Measurements from ENCODE around the gene CPSF2.
A peak's percentile ranks its signal among the peaks of the same experiment; 100 is the strongest.
"Not testable (repeated sequence)": the region's sequence is repeated elsewhere in the genome, so short reads cannot be mapped to it uniquely, and the experiment has no call there.

Gene CPSF2

GRCh38 chr14:92160619-92161018 lies 38.9 kb downstream of the CPSF2 start:
- DNase-seq (ENCODE audit: low read depth): peak; percentile 50

GRCh38 chr14:92161521-92161920 lies 39.8 kb downstream of the CPSF2 start:
- DNase-seq (ENCODE audit: low read depth): no peak

- no peak for DNase-seq (ENCODE audit: low read depth)
Observed at GRCh38 chr14:92164958-92165357, 43.2 kb downstream of the CPSF2 start.

- DNase-seq (ENCODE audit: low read depth): peak; percentile 11
Observed at GRCh38 chr14:92173668-92174067, 51.9 kb downstream of the CPSF2 start.

- DNase-seq (ENCODE audit: low read depth): no peak
Observed at GRCh38 chr14:92175811-92176210, 54.0 kb downstream of the CPSF2 start.

- DNase-seq (ENCODE audit: low read depth): no peak
Observed at GRCh38 chr14:92176476-92176875, 54.7 kb downstream of the CPSF2 start.

- not testable (repeated sequence) for DNase-seq (ENCODE audit: low read depth)
Observed at GRCh38 chr14:92179178-92179577, 57.4 kb downstream of the CPSF2 start.

GRCh38 chr14:92185559-92185958 lies 63.8 kb downstream of the CPSF2 start:
- DNase-seq (ENCODE audit: low read depth): no peak

GRCh38 chr14:92187616-92188015 lies 65.8 kb downstream of the CPSF2 start:
- DNase-seq (ENCODE audit: low read depth): not testable (repeated sequence)

GRCh38 chr14:92190768-92191167 lies 69.0 kb downstream of the CPSF2 start:
- DNase-seq (ENCODE audit: low read depth): no peak

- DNase-seq (ENCODE audit: low read depth): no peak
Observed at GRCh38 chr14:92198804-92199203, 77.0 kb downstream of the CPSF2 start.

- DNase-seq (ENCODE audit: low read depth): no peak
Observed at GRCh38 chr14:92199763-92200162, 78.0 kb downstream of the CPSF2 start.

- no peak for DNase-seq (ENCODE audit: low read depth)
Observed at GRCh38 chr14:92203116-92203515, 81.3 kb downstream of the CPSF2 start.

GRCh38 chr14:92204792-92205191 lies 83.0 kb downstream of the CPSF2 start:
- no peak for DNase-seq (ENCODE audit: low read depth)

- no peak for DNase-seq (ENCODE audit: low read depth)
Observed at GRCh38 chr14:92207012-92207927, 85.5 kb downstream of the CPSF2 start.

- DNase-seq (ENCODE audit: low read depth): no peak
Observed at GRCh38 chr14:92207928-92208265, 86.1 kb downstream of the CPSF2 start.

- DNase-seq (ENCODE audit: low read depth): no peak
Observed at GRCh38 chr14:92209141-92209540, 87.4 kb downstream of the CPSF2 start.

- not testable (repeated sequence) for DNase-seq (ENCODE audit: low read depth)
Observed at GRCh38 chr14:92213125-92213524, 91.4 kb downstream of the CPSF2 start.

- DNase-seq (ENCODE audit: low read depth): no peak
Observed at GRCh38 chr14:92215579-92215978, 93.8 kb downstream of the CPSF2 start.

GRCh38 chr14:92217936-92218335 lies 96.2 kb downstream of the CPSF2 start:
- DNase-seq (ENCODE audit: low read depth): peak; percentile 11
